HFFc6 (cell line): ENCODE measurements around the gene PACSIN3. TPM values are rescaled to one million over a fixed set of nuclear protein-coding genes. Genes with fewer than 3 reads are reported as not detected.

ENCODE experiments used
- DNase-seq: peaks from one replicate; pipeline ENCODE4 v3.0.0-alpha.2; 2018
- H3K27ac Mint-ChIP-seq: 2 replicates; pipeline ENCODE4 v1.8.0; 2020; ENCODE audit warnings: mild to moderate bottlenecking, mixed read lengths
- H3K27me3 Mint-ChIP-seq: 2 replicates; pipeline ENCODE4 v1.8.0; 2021; ENCODE audit warnings: mild to moderate bottlenecking, moderate library complexity, mixed read lengths; ENCODE audit not compliant: insufficient read depth
- H3K36me3 Mint-ChIP-seq: 2 replicates; pipeline ENCODE4 v1.8.0; 2021; ENCODE audit warnings: low read depth, mixed read lengths
- H3K4me1 Mint-ChIP-seq: 2 replicates; pipeline ENCODE4 v1.8.0; 2020; ENCODE audit warnings: low read depth, mixed read lengths
- H3K4me3 Mint-ChIP-seq: 2 replicates; pipeline ENCODE4 v1.8.0; 2020; ENCODE audit warnings: mild to moderate bottlenecking, moderate library complexity, mixed read lengths
- H3K9me3 Mint-ChIP-seq: 2 replicates; pipeline ENCODE4 v1.8.0; 2020; ENCODE audit warnings: mild to moderate bottlenecking, mixed read lengths
- total RNA-seq, 6 experiments: library from RNA; stranded (reverse); fragmentation: NEBNext Ultra II Directional; extraction: Animal tissue kit (Norgen Biotek cat#: 25700); gene quantifications; 2 replicates in 1 of 6; 3 replicates in 5 of 6; pipeline ENCODE4 v1.2.3, GENCODE V29; 2021
- TF ChIP-seq, protein P1 (sequence below): fragments of 200-600 bp; sonication (generic); IDR thresholded peaks from 2 replicates; pipeline ENCODE4 v1.5.0; 2021; ENCODE audit warnings: antibody characterized with exemption, mild to moderate bottlenecking

The PACSIN3 gene
- total RNA-seq, 6 experiments from 2014 or later: 10.3 to 30.9 (median 22.1) TPM

DNA sequence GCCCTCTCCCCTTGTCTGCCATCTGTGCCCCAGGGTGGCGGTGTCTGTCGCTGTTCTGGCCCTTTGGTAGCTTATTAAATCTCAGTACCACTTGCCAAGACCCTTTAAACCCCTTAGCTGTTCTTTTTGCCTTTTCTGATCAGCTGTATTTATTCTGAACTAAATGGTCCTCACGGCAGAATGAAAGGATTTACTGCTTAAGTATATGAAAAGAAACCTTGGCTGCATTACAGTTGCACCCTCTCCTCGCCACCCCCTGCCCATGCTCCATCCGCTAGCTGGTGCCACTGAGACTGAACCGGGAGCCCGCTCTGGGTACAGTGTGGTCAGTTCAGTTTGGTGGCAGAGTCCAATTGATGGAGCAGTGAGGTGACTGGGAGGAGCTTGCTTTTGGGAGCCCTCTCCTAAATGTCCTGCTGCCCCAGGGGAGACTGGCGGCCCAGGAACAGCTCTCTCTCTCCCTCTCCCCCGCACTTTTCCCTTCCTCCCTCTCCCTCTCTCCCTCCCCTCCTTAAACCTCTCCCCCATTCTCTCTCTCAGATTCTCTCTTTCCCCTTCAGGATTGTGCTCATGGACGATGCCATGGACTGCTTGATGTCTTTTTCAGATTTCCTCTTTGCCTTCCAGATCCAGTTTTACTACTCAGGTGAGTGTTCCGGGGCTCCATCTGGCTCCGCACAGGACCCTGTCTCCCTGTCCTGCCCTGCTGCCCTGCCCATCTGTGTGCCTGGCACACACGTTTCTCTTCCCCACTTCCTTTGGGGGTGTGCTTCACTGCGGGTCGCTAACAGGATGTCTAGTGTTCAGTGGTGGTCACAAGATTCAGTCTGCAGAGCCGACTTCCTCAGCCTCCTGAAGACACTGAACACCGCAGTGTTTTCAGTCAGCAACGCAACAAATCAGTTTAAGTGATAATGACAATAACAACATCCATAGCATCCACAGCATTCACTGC lies 31.3 kb downstream of the PACSIN3 start:
- Mint-ChIP-seq H3K27ac (no peak overlapping the region), H3K9me3 (no peaks in the 10 kb centered on the region), H3K4me3 (no peak overlapping the region), H3K4me1 (peaks cover 26% of the 10 kb centered on the region), H3K27me3 (peaks cover 3% of the 10 kb centered on the region; the same call in 1 of the 2 replicates), H3K36me3 (no peaks in the 10 kb centered on the region; the same call in 1 of the 2 replicates)
- TF ChIP-seq, protein P1, sequence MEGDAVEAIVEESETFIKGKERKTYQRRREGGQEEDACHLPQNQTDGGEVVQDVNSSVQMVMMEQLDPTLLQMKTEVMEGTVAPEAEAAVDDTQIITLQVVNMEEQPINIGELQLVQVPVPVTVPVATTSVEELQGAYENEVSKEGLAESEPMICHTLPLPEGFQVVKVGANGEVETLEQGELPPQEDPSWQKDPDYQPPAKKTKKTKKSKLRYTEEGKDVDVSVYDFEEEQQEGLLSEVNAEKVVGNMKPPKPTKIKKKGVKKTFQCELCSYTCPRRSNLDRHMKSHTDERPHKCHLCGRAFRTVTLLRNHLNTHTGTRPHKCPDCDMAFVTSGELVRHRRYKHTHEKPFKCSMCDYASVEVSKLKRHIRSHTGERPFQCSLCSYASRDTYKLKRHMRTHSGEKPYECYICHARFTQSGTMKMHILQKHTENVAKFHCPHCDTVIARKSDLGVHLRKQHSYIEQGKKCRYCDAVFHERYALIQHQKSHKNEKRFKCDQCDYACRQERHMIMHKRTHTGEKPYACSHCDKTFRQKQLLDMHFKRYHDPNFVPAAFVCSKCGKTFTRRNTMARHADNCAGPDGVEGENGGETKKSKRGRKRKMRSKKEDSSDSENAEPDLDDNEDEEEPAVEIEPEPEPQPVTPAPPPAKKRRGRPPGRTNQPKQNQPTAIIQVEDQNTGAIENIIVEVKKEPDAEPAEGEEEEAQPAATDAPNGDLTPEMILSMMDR: no peak
- DNase-seq: no peak

DNA sequence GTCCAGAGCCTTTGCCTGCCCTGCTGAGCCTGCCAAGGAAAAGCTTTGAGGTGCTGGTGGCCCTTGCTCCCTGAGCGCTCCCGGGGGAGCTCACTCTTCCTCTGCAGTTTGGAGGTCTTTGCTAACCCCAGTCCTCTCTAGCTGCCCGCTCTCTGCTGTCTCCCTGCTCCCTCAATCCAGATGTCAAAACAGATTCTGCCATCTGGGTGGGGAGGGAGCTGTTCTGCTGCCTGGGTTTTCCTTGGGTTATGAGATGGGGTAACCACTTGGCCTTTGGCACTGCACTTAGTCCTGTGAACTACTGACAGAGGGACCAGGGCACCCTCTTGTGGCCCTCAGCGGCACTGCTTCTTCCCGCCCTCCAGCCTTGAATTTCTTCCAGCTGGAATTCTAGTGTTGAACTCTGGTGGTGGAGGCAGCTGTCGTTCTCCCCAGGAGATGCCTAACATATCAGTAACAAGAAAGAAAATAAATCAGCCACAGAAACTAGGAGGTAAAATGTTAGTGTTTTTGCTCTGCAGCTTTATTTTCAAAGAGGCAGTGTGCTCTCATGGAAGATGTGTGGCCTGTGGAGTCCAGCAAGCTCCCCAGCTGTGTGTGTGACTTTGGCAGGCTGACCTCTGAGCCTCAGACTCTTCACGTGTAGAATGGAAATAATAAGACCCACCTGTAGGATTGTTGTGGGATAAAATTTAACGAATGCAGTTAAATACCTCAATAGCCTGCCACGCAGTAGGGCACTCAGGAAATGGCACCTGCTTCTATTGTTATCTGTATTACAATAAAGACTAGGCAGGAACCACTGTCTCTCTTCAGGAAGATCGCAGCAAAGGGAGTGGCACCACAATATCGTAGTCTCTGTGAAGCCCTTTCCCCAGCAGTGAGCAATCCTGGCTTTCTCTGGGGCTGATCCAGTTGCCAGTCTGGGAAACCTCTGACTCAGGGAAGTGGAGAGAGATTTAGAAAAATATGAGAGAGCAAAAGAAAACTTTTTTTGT lies 33.0 kb downstream of the PACSIN3 start:
- Mint-ChIP-seq H3K4me3 (no peak overlapping the region), H3K9me3 (no peaks in the 10 kb centered on the region), H3K36me3 (no peaks in the 10 kb centered on the region)

DNA sequence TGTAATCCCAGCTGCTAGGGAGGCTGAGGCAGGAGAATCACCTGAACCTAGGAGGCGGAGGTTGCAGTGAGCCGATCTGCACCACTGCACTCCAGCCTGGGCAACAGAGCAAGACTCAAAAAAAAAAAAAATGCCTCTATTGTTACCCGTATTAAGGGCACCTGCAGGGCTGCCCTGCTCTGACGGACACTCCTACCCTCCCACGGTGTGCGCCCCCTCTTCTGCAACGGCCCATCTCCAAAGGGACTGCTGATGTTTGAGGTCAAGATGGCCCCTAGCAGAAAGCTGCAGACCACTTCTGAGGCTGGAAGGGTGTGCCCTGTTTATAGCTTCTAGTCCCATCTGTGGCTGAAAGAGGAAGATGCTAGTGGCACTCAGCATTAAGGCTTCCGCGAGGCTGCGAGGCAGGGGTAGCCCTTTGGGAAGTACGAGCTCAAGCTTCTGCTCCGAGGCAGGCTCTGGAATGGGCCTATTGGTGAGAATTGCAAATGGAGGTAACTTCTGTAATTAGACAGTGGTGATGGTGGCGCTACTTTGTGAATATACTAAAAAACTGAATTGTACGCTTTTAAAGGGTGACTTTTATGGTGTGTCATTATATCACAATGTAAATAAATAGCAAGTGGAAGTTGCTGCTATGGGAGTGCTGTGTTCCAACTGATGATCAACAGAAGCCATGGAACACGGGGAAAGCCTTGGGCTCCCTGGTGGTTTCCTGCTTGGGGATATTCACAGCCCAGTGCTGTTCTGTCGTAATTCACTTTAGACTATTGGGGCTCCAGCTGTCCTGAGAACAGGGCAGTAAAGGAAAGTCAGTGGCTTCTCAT lies 33.9 kb downstream of the PACSIN3 start:
- Mint-ChIP-seq H3K36me3 (no peaks in the 10 kb centered on the region), H3K27ac (no peak overlapping the region), H3K27me3 (peaks cover 2% of the 10 kb centered on the region; the same call in 1 of the 2 replicates), H3K9me3 (no peaks in the 10 kb centered on the region), H3K4me1 (peaks cover 19% of the 10 kb centered on the region), H3K4me3 (no peak overlapping the region)
- DNase-seq: no peak
- TF ChIP-seq, protein P1: no peak

More for the DNA sequence above, 33.0 kb downstream of the PACSIN3 start:
- Mint-ChIP-seq H3K27ac (peak overlapping the region; percentile 11; the same call in 1 of the 2 replicates), H3K27me3 (peaks cover 2% of the 10 kb centered on the region; the same call in 1 of the 2 replicates), H3K4me1 (peaks cover 19% of the 10 kb centered on the region)
- TF ChIP-seq, protein P1: peak; percentile 95
- DNase-seq: peak; percentile 65

DNA sequence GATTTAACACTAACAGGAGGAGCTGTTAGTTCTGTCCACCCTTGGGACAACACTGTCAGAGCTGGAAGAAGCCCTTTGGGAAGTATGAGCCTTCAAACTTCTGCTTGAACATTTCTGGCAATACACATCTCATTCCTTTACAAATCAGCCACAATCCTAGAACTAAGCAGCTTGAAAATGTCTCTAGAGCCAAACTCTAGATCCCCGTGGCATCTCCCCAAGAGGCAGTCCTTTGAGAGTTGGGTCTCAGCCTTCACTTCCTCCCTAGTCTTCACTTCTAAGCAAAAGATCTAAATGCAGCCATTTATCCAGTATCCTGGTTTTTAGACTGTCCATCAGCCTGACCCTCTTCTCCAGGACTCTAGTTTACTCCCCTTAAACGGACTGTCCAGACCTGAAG lies 36.5 kb downstream of the PACSIN3 start:
- peaks cover 2% of the 10 kb centered on the region; the same call in 1 of the 2 replicates for H3K27me3 Mint-ChIP-seq
- no peaks in the 10 kb centered on the region for H3K9me3 Mint-ChIP-seq
- no peaks in the 10 kb centered on the region for H3K36me3 Mint-ChIP-seq

More for the DNA sequence above, 36.5 kb downstream of the PACSIN3 start:
- Mint-ChIP-seq H3K4me1 (peaks cover 19% of the 10 kb centered on the region), H3K4me3 (no peak overlapping the region), H3K27ac (no peak overlapping the region)
- no peak for DNase-seq
- TF ChIP-seq, protein P1: no peak
